HL-60/S4 treated with retinoic acid at 250 ng/mL for 4 days and 3 days (cell line): Measurements from ENCODE around the gene IZUMO2.
"Not testable (repeated sequence)": the region's sequence is repeated elsewhere in the genome, so short reads cannot be mapped to it uniquely, and the experiment has no call there.

Source experiments
- in situ Hi-C: fragments of 300-500 bp; cut with MboI; formaldehyde crosslinking; loops from 2 replicates; pipeline ENCODE4 v1.7.0; 2022; ENCODE audit warnings: low sequenced_read_pairs

Gene IZUMO2

DNA sequence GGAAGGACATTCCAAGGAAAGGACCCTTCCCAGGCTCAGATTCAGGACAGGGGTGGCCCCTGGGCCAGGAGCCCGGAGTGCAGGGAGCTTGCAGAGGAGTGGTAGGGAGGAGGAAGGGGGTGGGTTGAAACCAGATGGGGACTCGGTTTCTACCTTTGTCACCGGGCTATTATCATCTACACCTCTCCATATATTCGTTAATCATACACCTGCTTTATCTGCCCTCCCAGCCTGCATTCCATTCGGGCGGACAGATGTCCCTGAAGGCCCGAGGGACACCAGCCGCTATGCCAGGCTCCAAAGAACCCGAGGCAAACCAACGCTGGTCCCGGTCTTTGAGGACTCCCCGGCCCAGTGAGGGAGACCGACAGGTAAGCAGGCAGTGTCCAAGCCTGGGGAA, 24.9 kb upstream of the IZUMO2 start:
- in situ Hi-C loops = no loop called here

DNA sequence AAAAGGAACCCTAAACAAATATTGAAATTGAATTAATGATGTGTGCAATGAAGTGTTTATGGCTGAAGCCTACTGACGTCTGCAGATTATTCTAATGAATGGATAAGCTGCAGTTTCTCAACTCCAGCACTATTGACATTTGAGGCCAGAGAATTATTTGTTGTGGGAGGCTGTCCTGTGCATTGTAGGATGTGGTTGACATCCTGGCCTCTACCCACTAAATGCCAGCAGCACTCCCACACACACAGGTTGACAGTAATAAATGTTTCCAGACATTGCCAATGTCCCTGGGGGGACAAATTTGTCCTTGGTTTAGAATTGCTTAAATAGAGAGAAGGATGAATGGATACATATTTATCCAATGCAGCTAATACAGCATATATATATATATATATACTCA, 21.1 kb upstream of the IZUMO2 start:
- in situ Hi-C loops = no loop called here

GRCh38 chr19:50181121-50181520, 18.0 kb upstream of the IZUMO2 start:
- in situ Hi-C loops = no loop called here

DNA sequence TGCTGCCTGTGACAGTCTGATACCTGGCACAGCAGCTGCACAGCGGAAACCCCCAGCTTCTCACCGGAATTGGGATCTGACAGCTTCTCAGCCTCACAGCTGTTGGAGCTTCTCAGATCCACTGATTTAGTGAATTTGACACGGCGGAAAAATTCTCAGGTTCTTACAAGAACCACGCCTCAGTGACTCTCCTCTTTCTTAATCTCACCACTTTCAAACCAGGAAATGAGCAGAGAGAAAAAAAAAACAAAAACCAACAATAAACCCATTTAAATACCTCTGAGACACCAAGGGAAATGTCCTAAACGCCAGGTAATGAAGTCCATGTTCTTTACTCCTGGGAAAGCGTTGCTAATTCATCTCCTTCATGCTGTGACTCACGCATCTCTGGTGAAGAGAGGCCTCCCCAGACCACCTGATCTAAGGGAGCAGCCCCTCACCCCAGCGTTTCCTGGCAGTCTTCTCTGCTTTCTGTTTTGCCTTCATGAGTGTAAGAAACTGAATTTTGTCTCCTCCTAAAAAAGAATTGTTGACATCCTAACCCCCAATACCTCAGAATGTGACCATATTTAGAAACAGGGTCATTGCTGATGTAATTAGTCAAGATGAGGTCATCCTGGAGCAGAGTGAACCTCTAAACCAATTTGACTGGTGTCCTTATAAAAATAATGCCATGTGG, 15.9 kb upstream of the IZUMO2 start:
- in situ Hi-C loops = no loop called here

GRCh38 chr19:50178320-50178719, 15.2 kb upstream of the IZUMO2 start:
- in situ Hi-C loops = no loop called here

DNA sequence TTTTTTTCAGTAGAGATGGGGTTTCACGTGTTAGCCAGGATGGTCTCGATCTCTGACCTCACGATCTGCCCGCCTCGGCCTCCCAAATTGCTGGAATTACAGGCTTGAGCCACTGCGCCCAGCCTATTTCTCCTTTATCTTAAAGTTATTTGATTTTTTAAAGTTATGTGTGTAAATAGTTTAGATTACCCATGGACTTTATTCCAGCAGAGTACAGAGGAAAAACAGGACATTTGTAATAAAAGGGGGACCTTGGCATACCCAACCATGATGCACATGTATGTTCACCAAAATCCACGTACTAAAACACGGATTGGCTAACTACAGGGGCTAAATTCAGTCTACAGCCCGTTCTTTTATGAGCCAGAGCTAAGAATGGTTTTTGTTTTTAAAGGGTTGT, 13.7 kb upstream of the IZUMO2 start:
- in situ Hi-C loops = no loop called here

DNA sequence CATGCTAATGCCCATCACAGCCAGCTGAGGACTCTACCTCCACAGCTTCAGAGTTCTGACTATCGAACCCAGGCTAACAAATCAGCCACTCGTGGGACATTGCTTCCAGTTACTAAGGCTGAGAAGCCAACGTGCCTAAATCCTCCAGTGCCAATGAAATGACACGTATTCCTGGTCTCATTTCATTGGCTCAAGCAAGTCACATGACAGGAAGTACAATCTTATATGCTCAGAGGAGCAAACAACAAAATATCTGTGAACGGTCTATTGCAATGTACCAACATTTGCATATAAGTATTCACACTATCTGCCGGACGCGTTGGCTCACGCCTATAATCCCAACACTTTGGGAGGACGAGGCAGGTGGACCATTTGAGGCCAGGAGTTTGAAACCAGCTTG, 12.8 kb upstream of the IZUMO2 start:
- in situ Hi-C loops = no loop called here

- in situ Hi-C loops = no loop called here
Measured at GRCh38 chr19:50174100-50174793, 11.2 kb upstream of the IZUMO2 start.

DNA sequence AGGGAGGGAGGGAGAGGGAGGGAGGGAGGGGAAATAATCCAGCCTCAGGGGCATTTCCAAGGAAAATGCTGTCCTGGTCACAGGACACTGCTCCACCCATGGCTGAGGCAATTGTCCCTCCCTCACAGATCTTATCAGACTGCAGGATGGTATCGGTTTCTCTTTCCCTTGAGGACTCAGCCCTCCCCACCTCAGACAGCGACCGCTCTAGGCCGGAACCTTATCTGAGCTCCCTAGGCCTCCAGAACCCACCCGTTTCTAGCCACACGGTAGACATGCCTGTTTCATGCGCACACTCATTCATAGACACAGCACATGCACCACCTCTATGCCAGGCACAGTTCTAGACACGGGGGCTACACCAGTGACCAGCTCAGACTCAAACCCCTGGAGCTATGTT, 10.0 kb upstream of the IZUMO2 start:
- in situ Hi-C loops = no loop called here

- in situ Hi-C loops = no loop called here
Measured at GRCh38 chr19:50172726-50173125, 9.6 kb upstream of the IZUMO2 start.

GRCh38 chr19:50171752-50172151, 8.7 kb upstream of the IZUMO2 start:
- in situ Hi-C loops = no loop called here

- in situ Hi-C loops = no loop called here
Measured at GRCh38 chr19:50167314-50167721, 4.2 kb upstream of the IZUMO2 start.

- in situ Hi-C loops = no loop called here
Measured at GRCh38 chr19:50159078-50159477, 4.0 kb downstream of the IZUMO2 start.

DNA sequence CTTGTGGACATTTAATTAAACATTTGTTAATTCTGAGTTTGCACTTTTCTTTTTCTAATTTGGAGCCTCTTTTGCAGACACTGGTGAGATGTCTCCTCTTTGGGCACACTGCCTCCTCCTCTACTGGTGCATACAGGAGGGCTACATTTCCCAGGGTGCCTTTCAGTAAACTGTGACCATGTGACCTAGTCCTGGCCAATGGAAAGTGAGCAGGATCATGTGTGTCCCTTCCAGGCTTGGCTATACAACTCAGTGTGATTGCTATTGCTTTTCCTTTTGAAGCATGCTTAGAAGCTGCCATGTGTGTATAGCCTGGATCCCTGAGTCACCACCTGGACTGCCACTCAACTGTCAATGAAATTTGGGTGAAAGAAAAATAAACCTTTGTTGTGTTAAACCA, 4.5 kb downstream of the IZUMO2 start:
- in situ Hi-C loops = no loop called here

- in situ Hi-C loops = no loop called here
Measured at GRCh38 chr19:50155520-50156109, 7.5 kb downstream of the IZUMO2 start.

GRCh38 chr19:50154529-50154928, 8.6 kb downstream of the IZUMO2 start:
- in situ Hi-C loops = no loop called here

- in situ Hi-C loops = no loop called here
Measured at GRCh38 chr19:50152578-50152977, 10.5 kb downstream of the IZUMO2 start.

DNA sequence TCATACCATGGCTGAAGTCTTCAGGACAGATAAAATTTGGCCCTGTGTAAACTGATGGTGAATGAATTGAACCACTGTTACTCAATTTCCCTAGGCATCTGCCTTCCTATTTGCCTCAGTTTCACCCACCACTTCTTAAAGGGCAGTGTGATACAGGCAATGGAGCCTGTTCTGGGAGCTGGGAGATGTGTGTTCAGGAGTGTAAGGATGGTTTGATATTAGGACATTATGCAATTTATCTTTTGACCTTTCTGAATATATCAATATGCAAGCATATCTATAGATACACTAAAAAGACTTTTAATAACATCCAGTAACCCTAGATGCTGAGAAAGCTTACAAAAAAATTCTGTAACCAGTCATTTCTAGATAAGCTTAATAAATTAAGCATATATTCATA, 14.6 kb downstream of the IZUMO2 start:
- in situ Hi-C loops = no loop called here

- in situ Hi-C loops = no loop called here
Measured at GRCh38 chr19:50147462-50148423, 15.3 kb downstream of the IZUMO2 start.

DNA sequence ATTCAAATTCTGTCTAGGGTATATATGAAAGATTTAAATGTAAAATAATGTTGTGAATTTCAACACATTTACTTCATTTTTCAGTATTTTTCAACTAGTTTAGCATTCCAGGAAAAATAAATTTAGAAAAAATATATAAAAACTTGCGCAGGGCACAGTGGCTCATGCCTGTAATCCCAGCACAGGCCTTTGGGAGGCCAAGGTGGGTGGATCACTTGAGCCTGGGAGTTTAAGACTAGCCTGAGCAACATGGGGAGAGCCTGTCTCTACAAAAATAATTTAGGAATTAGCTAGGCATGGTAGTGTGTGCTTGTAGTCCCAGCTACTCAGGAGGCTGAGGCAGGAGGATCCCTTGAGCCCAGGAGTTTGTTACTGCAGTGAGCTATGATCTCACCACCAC, 21.2 kb downstream of the IZUMO2 start:
- in situ Hi-C loops = not testable (repeated sequence)

- in situ Hi-C loops = not testable (repeated sequence)
Measured at GRCh38 chr19:50140118-50140845, 22.8 kb downstream of the IZUMO2 start.
